ENCODE measurements around the gene ECT2.
"Not testable (repeated sequence)": the region's sequence is repeated elsewhere in the genome, so short reads cannot be mapped to it uniquely, and the experiment has no call there.

Gene ECT2

GRCh38 chr3:172746475-172746874 is 4.1 kb upstream of the ECT2 start:
- DNase-seq (ENCODE audit: low spot score) = no peak

GRCh38 chr3:172749230-172749965 is 1.1 kb upstream of the ECT2 start:
- no peak for DNase-seq (ENCODE audit: low spot score)

DNA sequence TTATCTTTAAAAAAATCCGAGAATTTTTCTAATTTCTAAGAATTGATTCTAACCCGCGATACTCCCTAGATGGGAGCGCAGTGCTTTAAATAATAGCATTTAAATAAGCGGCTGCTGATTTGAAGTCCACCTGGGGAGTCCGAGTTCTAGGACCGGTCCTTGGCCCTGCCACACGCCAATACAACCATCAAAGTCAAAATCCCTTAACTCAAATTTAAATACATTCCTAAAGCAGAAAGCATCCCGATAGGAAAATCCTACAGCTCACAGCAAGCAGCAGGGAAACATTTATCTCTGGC is 508 bp upstream of the ECT2 start:
- DNase-seq (ENCODE audit: low spot score) = no peak

DNA sequence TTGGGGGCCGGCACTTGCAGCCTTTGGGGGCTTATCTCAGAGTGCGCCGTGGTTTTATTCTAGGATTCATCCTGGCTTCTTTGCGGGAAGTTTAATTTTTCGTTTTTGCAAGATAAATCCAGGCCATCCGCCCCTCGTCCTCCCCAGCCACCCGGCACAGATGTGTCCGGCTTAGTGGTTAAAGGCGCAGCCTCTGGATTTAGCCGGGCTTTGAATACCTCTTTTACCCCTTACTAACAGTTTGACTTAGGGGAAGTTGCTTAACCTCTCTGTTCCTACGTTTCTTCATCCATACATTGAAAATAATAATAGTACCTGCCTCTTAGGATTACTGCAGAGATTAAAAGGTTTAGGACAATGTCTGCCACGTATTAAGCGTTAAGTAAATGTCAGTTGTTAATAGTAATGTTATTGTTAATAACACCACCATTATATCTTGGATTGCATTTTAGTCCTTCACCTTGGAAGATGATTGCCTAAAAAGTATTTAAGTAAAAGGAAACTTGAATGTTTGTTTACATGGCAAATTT is 714 bp downstream of the ECT2 start:
- DNase-seq (ENCODE audit: low spot score) = no peak

DNA sequence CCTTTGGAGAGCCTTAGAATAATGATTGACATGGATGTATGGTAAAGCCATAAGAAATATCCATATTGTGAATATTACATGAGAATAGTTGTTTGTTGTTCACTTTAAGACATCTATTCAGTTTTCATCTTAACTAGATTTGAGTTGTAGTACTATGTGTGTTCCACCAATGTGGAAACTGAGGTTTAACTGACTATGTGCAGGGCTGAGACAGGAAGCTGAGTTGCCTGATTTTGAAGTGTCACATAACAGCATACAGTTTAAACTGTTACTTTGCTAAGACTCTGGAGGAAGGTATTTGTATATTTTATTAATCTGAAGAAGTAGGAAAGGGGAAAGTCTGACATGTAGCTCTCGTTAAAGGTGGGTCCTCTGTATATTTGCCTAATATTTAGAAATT is 2.1 kb downstream of the ECT2 start:
- peak; percentile 6 for DNase-seq (ENCODE audit: low spot score)

- DNase-seq (ENCODE audit: low spot score) = no peak
These were observed 2.6 kb downstream of the ECT2 start for GRCh38 chr3:172753125-172753524.

- DNase-seq (ENCODE audit: low spot score) = not testable (repeated sequence)
These were observed 9.9 kb downstream of the ECT2 start for GRCh38 chr3:172760416-172760815.

DNA sequence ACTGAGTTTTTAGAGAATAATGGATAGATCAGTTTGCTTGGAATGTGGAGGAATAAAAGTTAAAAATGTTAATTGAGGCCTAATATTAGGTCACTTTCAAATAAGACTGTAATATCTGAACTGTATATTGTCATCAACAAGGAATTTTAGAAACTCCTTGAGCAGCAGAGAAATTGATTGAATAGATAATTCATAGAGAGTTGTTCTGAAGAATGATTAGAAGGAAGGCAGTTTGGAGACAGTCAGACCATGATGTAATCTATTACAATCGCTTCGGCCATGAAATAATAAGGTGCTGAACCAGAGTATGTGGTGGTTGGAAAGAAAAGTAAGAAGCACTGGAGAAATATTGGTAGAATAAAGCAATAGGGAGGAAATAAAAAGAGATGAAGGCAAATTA is 15.7 kb downstream of the ECT2 start:
- no peak for DNase-seq (ENCODE audit: low spot score)

DNA sequence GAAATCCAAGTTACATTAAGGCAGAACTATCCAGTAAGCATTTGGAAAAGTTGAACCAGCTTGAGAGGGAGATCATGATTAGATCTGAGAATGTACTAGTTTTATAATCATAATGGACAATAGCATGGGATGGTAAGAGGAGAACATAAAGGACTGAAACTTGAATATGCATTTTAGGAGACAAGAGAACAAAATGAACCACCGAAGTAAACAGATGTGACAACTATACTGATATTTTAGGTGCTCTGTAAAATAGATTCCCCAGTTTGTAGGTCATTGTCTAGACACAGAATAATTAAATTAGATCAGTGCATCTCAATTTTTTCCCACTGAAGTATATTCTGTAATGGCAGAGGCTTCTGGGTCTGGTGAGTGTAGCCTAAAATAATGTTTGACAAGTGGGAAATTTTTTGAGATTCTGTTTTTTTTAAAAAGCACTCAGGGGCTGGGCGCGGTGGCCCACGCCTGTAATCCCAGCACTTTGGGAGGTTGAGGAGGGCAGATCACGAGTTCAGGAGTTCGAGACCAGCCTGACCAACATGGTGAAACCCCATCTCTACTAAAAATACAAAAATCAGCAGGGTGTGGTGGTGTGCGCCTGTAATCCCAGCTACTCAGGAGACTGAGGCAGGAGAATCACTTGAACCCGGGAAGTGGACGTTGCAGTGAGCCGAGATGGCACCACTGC is 16.3 kb downstream of the ECT2 start:
- no peak for DNase-seq (ENCODE audit: low spot score)

- no peak for DNase-seq (ENCODE audit: low spot score)
These were observed 19.9 kb downstream of the ECT2 start for GRCh38 chr3:172770382-172770781.

GRCh38 chr3:172771672-172772071 is 21.1 kb downstream of the ECT2 start:
- DNase-seq (ENCODE audit: low spot score) = no peak

- no peak for DNase-seq (ENCODE audit: low spot score)
These were observed 25.7 kb downstream of the ECT2 start for GRCh38 chr3:172776049-172776717.

- DNase-seq (ENCODE audit: low spot score) = no peak
These were observed 27.4 kb downstream of the ECT2 start for GRCh38 chr3:172777901-172778300.

DNA sequence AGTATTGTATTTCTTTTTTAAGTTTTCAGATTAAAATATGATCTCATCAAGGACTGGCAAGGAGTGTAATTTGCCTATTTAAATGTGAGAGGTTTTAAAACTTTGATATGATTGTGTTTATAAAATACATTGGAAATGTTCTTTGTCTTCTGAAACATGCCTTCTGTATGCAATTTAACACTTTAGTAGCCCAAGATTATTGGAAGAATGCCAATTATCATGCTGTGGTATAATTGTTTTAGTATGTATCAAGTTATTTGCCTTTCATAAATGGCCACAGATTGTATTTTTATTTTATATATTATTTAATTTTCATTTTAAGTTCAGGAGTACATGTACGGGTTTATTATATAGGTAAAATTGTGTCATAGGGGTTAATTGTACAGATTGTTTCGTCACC is 31.7 kb downstream of the ECT2 start:
- no peak for DNase-seq (ENCODE audit: low spot score)

DNA sequence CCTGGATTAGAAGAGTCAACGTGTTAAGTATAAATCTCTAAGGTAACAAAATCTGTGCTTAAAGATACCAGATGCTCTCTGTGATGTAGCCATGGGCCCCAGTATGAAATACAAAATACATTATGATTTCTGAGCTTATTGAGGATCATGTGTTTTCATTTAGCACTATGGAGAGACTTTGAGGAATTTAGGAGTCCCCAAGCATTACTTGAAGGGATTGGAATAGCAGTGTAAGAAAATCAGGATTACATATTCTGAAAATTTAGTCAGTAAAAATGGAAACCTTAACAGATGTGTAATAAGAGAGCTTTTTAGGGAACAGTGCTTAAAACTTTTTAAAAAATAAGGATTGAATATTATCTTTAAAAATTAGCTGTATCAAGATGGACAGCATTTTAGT is 35.5 kb downstream of the ECT2 start:
- no peak for DNase-seq (ENCODE audit: low spot score)

- DNase-seq (ENCODE audit: low spot score) = no peak
These were observed 36.5 kb downstream of the ECT2 start for GRCh38 chr3:172787019-172787418.

- DNase-seq (ENCODE audit: low spot score) = no peak
These were observed 37.2 kb downstream of the ECT2 start for GRCh38 chr3:172787746-172788145.

GRCh38 chr3:172799246-172799645 is 48.7 kb downstream of the ECT2 start:
- no peak for DNase-seq (ENCODE audit: low spot score)

DNA sequence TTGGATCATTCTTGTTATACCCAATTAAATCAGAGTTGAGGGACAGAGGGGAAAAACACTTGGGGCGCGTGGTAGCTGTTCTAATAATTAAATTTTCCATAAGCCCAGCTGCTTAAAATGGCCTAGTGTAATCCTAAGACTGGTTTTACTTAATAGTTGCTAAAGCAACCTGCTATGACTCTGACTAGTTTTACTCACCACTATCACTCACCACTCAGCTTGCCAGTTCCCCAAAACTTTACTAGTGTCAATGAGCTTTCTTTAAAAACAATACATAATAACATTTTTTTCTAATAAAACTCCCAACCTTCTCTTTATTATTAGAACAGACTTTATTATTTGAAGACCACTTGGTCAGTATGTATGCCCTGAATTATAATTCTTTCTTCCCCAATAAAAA is 49.6 kb downstream of the ECT2 start:
- no peak for DNase-seq (ENCODE audit: low spot score)

DNA sequence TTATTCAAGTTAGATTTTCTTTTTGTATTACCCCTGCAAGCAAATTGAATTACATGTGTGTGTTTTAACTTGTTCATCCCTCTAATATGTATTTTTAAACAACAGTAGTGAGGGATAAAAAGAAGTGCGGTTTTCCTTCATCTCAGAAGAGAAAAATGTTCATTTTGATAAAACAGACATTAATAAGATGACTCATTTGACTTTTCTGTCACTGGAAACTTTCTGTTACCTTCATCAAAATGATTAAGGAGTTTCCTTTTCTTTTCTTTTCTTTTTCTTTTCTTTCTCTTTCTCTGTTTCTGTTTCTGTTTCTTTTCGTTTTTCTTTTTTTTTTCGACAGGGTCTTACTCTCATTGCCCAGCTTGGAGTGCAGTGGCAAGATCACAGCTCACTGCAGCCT is 53.0 kb downstream of the ECT2 start:
- DNase-seq (ENCODE audit: low spot score) = no peak

GRCh38 chr3:172804323-172804722 is 53.8 kb downstream of the ECT2 start:
- DNase-seq (ENCODE audit: low spot score) = no peak

DNA sequence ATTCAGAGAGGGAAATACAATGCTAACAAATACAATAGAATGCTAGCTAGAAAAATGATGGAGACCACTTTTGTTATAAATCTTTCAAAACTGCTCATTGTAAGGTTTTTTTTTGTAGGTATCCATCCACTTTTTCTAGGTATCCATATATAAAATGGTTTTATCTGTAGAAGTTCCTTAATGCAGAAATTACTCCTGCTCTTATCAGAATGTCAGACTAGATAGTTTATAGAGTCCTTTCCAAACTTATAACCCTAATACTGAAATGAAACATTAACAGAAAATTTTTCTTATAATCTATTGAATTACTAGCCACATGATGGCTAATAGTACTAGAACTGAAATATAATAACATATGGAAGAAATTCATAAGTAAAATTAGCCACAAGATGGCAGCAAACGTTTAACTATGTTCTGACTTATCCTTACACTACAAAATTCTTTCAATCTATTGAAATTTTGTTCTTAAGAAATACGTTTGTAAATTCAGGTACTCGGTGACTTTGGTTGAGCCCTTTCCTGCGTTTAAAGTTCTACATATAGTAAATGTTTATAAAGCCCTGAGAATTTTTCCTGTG is 58.5 kb downstream of the ECT2 start:
- peak; percentile 13 for DNase-seq (ENCODE audit: low spot score)

DNA sequence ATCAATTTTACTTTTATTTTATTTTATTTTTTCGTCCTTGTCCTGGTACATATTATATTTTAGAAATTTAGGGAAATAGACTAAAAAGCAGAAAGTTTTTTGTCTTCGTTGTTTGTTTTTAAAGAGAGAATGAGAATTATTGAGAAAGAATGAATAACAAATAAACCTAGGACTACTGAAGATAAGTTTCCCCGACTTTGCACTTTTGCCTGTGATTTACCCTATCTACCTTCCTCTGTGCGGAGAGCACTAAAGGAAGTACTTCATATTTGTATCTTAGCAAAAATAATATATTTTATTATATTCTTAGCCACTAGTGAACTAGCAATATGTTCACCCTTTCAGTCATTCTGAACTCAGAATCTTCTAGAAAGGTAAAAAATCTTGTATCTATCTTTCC is 60.6 kb downstream of the ECT2 start:
- DNase-seq (ENCODE audit: low spot score) = no peak

All from CD4-positive, alpha-beta T cell treated with Interleukin-15 for 4 hours (primary cell).